GM12878 (cell line): ENCODE measurements around the gene MTR. TPM values are rescaled to one million over a fixed set of nuclear protein-coding genes. Genes with fewer than 3 reads are reported as not detected.

Experiments
- ATAC-seq: fragments of 200-7000 bp; cut with Tn5 transposase; 3 replicates; pipeline ENCODE4 v1.9.1; 2020; ENCODE audit warnings: mild to moderate bottlenecking, moderate library complexity
- BruUV-seq: library from RNA; stranded (reverse); fragments of 400-500 nt; replicated peaks from 2 replicates; lab custom pipeline; 2021; lab: Mats Ljungman, UMichigan
- CTCF ChIA-PET: fragments of 300-600 bp; sonication (Branson Sonifier 250); formaldehyde crosslinking; extraction: SDS; loops from one replicate; lab custom pipeline; 2021; ENCODE audit warnings: inconsistent platforms; lab: Yijun Ruan, JAX
- POLR2A ChIA-PET: fragments of 350-600 bp; formaldehyde crosslinking; extraction: SDS; loops from one replicate; lab custom pipeline; 2021; ENCODE audit warnings: inconsistent platforms; lab: Charles Lee
- RAD21 ChIA-PET: fragments of 300-600 bp; sonication (Branson Sonifier 250); formaldehyde crosslinking; loops from one replicate; lab custom pipeline; 2023; ENCODE audit warnings: antibody characterized with exemption; ENCODE audit not compliant: unreplicated experiment; lab: Charles Lee
- SMC1A ChIA-PET: fragments of 300-600 bp; sonication (Branson Sonifier 250); formaldehyde crosslinking; loops from one replicate; lab custom pipeline; 2023; ENCODE audit not compliant: unreplicated experiment, uncharacterized antibody; lab: Charles Lee
- DNase-seq: peaks from one replicate; pipeline ENCODE4 v3.0.0-alpha.2; 2011; ENCODE audit warnings: low read depth, low spot score
- FAIRE-seq: peaks from 3 replicates; lab custom pipeline; 2011; peaks lifted over from hg19 to GRCh38; lab: Jason Lieb, UNC
- H2AFZ ChIP-seq: 2 replicates; pipeline ENCODE4 v1.6.0; 2011; ENCODE audit warnings: low read depth, low read length, control low read depth; ENCODE audit not compliant: control insufficient read depth
- H3K27ac ChIP-seq: 2 replicates; pipeline ENCODE4 v1.5.1; 2011; ENCODE audit warnings: control low read depth; ENCODE audit not compliant: control insufficient read depth, insufficient read depth
- H3K27me3 ChIP-seq, 2 experiments: replicated peaks in 1 of 2; 2 replicates each; pipeline versions ENCODE4 v1.6.0 to v1.6.1; 2011; ENCODE audit warnings: low read length in 1 of 2; ENCODE audit not compliant: control insufficient read depth in 2 of 2, insufficient read depth in 2 of 2
- H3K36me3 ChIP-seq, 2 experiments: 2 replicates each; pipeline ENCODE4 v1.5.1; 2011; ENCODE audit warnings: low read length in 1 of 2; ENCODE audit not compliant: control insufficient read depth in 2 of 2, insufficient read depth in 2 of 2
- H3K4me1 ChIP-seq: 2 replicates; pipeline ENCODE4 v1.6.1; 2011; ENCODE audit warnings: mild to moderate bottlenecking, low read length, moderate library complexity, mixed read lengths; ENCODE audit not compliant: control insufficient read depth, insufficient read depth
- H3K4me2 ChIP-seq: 2 replicates; pipeline ENCODE4 v1.6.0; 2011; ENCODE audit warnings: control low read depth; ENCODE audit not compliant: control insufficient read depth, insufficient read depth
- H3K4me3 ChIP-seq: fragments of 200-600 bp; sonication (generic); 2 replicates; pipeline ENCODE4 v1.5.1; 2016
- H3K79me2 ChIP-seq: 2 replicates; pipeline ENCODE4 v1.6.0; 2011; ENCODE audit warnings: low read length; ENCODE audit not compliant: control insufficient read depth, insufficient read depth
- H3K9ac ChIP-seq: 2 replicates; pipeline ENCODE4 v1.8.0; 2011; ENCODE audit warnings: low read length, control low read depth, mixed read lengths; ENCODE audit not compliant: control insufficient read depth, insufficient read depth
- H3K9me3 ChIP-seq: replicated peaks from 3 replicates; pipeline ENCODE4 v1.5.1; 2011; ENCODE audit warnings: mild to moderate bottlenecking, low read length; ENCODE audit not compliant: control insufficient read depth, insufficient read depth
- H4K20me1 ChIP-seq: 2 replicates; pipeline ENCODE4 v1.6.0; 2011; ENCODE audit not compliant: control insufficient read depth, insufficient read depth
- CEBPB ChIP-seq, 2 experiments: fragments of 150-350 bp in 1 of 2; IDR thresholded peaks; 2 replicates each; pipeline ENCODE4 v1.6.1; 2012 to 2014; ENCODE audit warnings: low read depth in 2 of 2, low read length in 2 of 2, borderline replicate concordance in 1 of 2, inconsistent platforms in 1 of 2
- CHD1 ChIP-seq: IDR thresholded peaks from 2 replicates; pipeline ENCODE4 v1.6.1; 2012; ENCODE audit warnings: low read depth, low read length, improper control_type of control experiment
- HDAC6 ChIP-seq: fragments of 200-600 bp; sonication (generic); IDR thresholded peaks from one replicate; pipeline ENCODE4 v1.8.0; 2017; ENCODE audit warnings: antibody characterized with exemption; ENCODE audit not compliant: unreplicated experiment
- IKZF2 ChIP-seq, 2 experiments: fragments of 450-650 bp; IDR thresholded peaks; 2 replicates each; pipeline ENCODE4 v1.6.1; 2017; ENCODE audit warnings: mild to moderate bottlenecking in 2 of 2, moderate library complexity in 2 of 2
- MYC ChIP-seq: IDR thresholded peaks from 2 replicates; pipeline ENCODE4 v1.6.1; 2011; ENCODE audit warnings: mild to moderate bottlenecking, low read length, moderate library complexity, inconsistent platforms; ENCODE audit not compliant: insufficient read depth, insufficient replicate concordance, insufficient read length, severe bottlenecking
- RBBP5 ChIP-seq: fragments of 200-600 bp; sonication (generic); conservative IDR thresholded peaks from 2 replicates; pipeline ENCODE4 v1.6.1; 2016
- RUNX3 ChIP-seq: IDR thresholded peaks from 2 replicates; pipeline ENCODE4 v1.6.1; 2012; ENCODE audit warnings: low read length, inconsistent platforms
- SPI1 ChIP-seq: IDR thresholded peaks from 2 replicates; pipeline ENCODE4 v1.6.1; 2011; ENCODE audit warnings: low read depth, mild to moderate bottlenecking, low read length, moderate library complexity, borderline replicate concordance; ENCODE audit not compliant: insufficient read depth
- TBL1XR1 ChIP-seq: IDR thresholded peaks from 2 replicates; pipeline ENCODE4 v1.6.1; 2012; ENCODE audit warnings: low read depth, low read length, improper control_type of control experiment
- TCF7 ChIP-seq: IDR thresholded peaks from 2 replicates; pipeline ENCODE4 v1.6.1; 2014; ENCODE audit warnings: antibody characterized with exemption, borderline replicate concordance
- ZNF274 ChIP-seq: IDR thresholded peaks from one replicate; pipeline ENCODE4 v1.8.0; 2011; ENCODE audit not compliant: insufficient read length, insufficient read depth
- WGBS: methylation state at CpG from one replicate; pipeline ENCODE4 v1.1.6; 2016; ENCODE audit warnings: low lambda C conversion rate; ENCODE audit not compliant: insufficient replicate concordance, insufficient coverage; ENCODE audit errors: missing lambda C conversion rate; 5-methylcytosine and 5-hydroxymethylcytosine counted together
- in situ Hi-C: fragments of 300-500 bp; cut with MboI; formaldehyde crosslinking; loops from 9 replicates; pipeline ENCODE4 v1.14.3; 2018; ENCODE audit warnings: mixed read lengths
- intact Hi-C: fragments of 100-400 bp; cut with micrococcal nuclease; formaldehyde crosslinking; loops from one replicate; pipeline ENCODE4 v1.14.2; 2022; ENCODE audit not compliant: unreplicated experiment
- polyA plus RNA-seq, 11 experiments: library from polyadenylated mRNA; depleted of rRNA in 4 of 11; unstranded in 6 of 11; stranded (reverse) in 5 of 11; fragments of >200 nt; fragmentation: Nextera tagmentation in 4 of 11; fragmentation: Illumina TruSeq in 1 of 11; extraction: Ambion mirVana in 4 of 11; extraction: Trizol in 1 of 11; gene quantifications; 1 replicate in 1 of 11; 2 replicates in 10 of 11; pipeline versions ENCODE4 v1.2.1 to v1.2.3, GENCODE V29; 2011 to 2016; ENCODE audit warnings: inconsistent platforms in 2 of 11, missing spikeins in 2 of 11, low read depth in 1 of 11
- total RNA-seq, 4 experiments: library from RNA; depleted of rRNA in 3 of 4; stranded (reverse); fragments of >200 nt in 3 of 4; fragmentation: Illumina TruSeq in 1 of 4; extraction: Trizol in 1 of 4; gene quantifications; 2 replicates each; pipeline versions ENCODE4 v1.2.1 to v1.2.3, GENCODE V29; 2013 to 2021
- TF ChIP-seq, protein P1 (sequence below): fragments of 450-650 bp; IDR thresholded peaks from 2 replicates; pipeline ENCODE4 v1.6.1; 2017; ENCODE audit warnings: mild to moderate bottlenecking, moderate library complexity
- TF ChIP-seq, protein P2 (sequence below): IDR thresholded peaks from 2 replicates; pipeline ENCODE4 v1.6.1; 2012; ENCODE audit warnings: improper control_type of control experiment, low read depth, low read length; ENCODE audit not compliant: insufficient replicate concordance

The MTR gene
- total and polyA plus RNA-seq, 10 of the 15 experiments (the other 5 are each of a cell fraction or from before 2014, with no cell fraction given), result 2.4 to 38.7 (median 16.5) TPM

DNA sequence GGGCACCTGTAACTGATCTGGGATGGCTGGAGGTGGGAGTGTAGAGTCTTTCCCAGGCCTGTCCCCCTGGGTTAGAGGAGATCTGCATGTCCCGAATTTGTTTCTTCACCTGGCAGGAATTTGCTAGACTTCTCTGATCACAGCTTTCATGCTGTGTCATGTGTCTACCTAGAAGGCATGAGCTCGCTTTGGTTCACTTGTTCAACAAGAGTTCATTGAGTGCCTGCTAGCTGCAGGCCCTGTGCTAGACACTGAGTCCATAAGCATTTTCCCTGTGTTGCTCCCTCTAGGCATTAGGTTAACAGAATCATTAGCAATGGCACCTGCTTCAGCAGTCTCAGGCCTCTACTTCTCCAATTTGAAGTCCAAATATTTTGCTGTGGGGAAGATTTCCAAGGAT, 101.6 kb downstream of the MTR start:
- Histone ChIP-seq H3K27me3 (no peaks in the 10 kb centered on the region), H3K4me3 (no peak overlapping the region), H3K27ac (no peak overlapping the region), H3K36me3 (peaks cover 9 to 31% of the 10 kb centered on the region in 2 experiments), H3K9ac (no peak overlapping the region), H3K4me1 (no peaks in the 10 kb centered on the region), H3K79me2 (no peaks in the 10 kb centered on the region), H2AFZ (no peak overlapping the region), H4K20me1 (no peaks in the 10 kb centered on the region), H3K9me3 (no peaks in the 10 kb centered on the region), H3K4me2 (no peak overlapping the region)
- in situ Hi-C loops, result no loop called here
- ChIA-PET POLR2A (no interaction called here), CTCF (interaction anchor here (0.7 to 1.7 kb wide), 2 partner anchors 13 to 137 kb away, joined by 3 to 5 read pairs; no protein-coding TSS in a partner anchor), RAD21 (no interaction called here), SMC1A (interaction anchor here (0.6 kb wide), 1 partner anchor 149 kb away, joined by 3 read pairs; no protein-coding TSS in a partner anchor)
- 94% methylated on average over 2 of the region's 2 CpGs for WGBS
- intact Hi-C loops, result no loop called here
- DNase-seq (no peak), ATAC-seq (no peak), FAIRE-seq (no peak)
- no TSS peak for BruUV-seq
- TF ChIP-seq TCF7 (no peak), SPI1 (no peak), RUNX3 (no peak), TBL1XR1 (no peak), MYC (no peak), CHD1 (no peak), CEBPB (IDR thresholded peaks at IDR 0.05; ENCODE audit: borderline replicate concordance in 1 of 2, low read depth in 2 of 2, low read length in 2 of 2) (no peak), HDAC6 (no peak), ZNF274 (no peak), RBBP5 (no peak), IKZF2 (IDR thresholded peaks at IDR 0.05) (no peak)
- TF ChIP-seq, protein P1, sequence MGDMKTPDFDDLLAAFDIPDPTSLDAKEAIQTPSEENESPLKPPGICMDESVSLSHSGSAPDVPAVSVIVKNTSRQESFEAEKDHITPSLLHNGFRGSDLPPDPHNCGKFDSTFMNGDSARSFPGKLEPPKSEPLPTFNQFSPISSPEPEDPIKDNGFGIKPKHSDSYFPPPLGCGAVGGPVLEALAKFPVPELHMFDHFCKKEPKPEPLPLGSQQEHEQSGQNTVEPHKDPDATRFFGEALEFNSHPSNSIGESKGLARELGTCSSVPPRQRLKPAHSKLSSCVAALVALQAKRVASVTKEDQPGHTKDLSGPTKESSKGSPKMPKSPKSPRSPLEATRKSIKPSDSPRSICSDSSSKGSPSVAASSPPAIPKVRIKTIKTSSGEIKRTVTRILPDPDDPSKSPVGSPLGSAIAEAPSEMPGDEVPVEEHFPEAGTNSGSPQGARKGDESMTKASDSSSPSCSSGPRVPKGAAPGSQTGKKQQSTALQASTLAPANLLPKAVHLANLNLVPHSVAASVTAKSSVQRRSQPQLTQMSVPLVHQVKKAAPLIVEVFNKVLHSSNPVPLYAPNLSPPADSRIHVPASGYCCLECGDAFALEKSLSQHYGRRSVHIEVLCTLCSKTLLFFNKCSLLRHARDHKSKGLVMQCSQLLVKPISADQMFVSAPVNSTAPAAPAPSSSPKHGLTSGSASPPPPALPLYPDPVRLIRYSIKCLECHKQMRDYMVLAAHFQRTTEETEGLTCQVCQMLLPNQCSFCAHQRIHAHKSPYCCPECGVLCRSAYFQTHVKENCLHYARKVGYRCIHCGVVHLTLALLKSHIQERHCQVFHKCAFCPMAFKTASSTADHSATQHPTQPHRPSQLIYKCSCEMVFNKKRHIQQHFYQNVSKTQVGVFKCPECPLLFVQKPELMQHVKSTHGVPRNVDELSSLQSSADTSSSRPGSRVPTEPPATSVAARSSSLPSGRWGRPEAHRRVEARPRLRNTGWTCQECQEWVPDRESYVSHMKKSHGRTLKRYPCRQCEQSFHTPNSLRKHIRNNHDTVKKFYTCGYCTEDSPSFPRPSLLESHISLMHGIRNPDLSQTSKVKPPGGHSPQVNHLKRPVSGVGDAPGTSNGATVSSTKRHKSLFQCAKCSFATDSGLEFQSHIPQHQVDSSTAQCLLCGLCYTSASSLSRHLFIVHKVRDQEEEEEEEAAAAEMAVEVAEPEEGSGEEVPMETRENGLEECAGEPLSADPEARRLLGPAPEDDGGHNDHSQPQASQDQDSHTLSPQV, result no peak
- TF ChIP-seq, protein P2, sequence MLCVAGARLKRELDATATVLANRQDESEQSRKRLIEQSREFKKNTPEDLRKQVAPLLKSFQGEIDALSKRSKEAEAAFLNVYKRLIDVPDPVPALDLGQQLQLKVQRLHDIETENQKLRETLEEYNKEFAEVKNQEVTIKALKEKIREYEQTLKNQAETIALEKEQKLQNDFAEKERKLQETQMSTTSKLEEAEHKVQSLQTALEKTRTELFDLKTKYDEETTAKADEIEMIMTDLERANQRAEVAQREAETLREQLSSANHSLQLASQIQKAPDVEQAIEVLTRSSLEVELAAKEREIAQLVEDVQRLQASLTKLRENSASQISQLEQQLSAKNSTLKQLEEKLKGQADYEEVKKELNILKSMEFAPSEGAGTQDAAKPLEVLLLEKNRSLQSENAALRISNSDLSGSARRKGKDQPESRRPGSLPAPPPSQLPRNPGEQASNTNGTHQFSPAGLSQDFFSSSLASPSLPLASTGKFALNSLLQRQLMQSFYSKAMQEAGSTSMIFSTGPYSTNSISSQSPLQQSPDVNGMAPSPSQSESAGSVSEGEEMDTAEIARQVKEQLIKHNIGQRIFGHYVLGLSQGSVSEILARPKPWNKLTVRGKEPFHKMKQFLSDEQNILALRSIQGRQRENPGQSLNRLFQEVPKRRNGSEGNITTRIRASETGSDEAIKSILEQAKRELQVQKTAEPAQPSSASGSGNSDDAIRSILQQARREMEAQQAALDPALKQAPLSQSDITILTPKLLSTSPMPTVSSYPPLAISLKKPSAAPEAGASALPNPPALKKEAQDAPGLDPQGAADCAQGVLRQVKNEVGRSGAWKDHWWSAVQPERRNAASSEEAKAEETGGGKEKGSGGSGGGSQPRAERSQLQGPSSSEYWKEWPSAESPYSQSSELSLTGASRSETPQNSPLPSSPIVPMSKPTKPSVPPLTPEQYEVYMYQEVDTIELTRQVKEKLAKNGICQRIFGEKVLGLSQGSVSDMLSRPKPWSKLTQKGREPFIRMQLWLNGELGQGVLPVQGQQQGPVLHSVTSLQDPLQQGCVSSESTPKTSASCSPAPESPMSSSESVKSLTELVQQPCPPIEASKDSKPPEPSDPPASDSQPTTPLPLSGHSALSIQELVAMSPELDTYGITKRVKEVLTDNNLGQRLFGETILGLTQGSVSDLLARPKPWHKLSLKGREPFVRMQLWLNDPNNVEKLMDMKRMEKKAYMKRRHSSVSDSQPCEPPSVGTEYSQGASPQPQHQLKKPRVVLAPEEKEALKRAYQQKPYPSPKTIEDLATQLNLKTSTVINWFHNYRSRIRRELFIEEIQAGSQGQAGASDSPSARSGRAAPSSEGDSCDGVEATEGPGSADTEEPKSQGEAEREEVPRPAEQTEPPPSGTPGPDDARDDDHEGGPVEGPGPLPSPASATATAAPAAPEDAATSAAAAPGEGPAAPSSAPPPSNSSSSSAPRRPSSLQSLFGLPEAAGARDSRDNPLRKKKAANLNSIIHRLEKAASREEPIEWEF, result no peak
